Measurements from ENCODE around the gene CEND1. TPM values are rescaled to one million over a fixed set of nuclear protein-coding genes. Genes with fewer than 3 reads are reported as not detected.

The CEND1 gene
- total RNA-seq, 4 donors from 2014 or later, result 0.44 to 0.45 TPM; not detected in 2

- WGBS, 2 donors, result 93 to 100% methylated on average over 1 to 24 of the region's 32 CpGs
- peaks cover 0 to under 1% of the 10 kb centered on the region in 2 donors for H3K4me1 ChIP-seq
- intact Hi-C loops (cut with DNase I), result no loop called here
- H3K4me3 ChIP-seq (replicated peaks in 1 of 3), result no peak overlapping the region
- no peak for TF ChIP-seq POLR2A (IDR thresholded peaks at IDR 0.05)
- no peak for TF ChIP-seq CTCF (IDR thresholded peaks at IDR 0.05)
- no peak for DNase-seq
- no peaks in the 10 kb centered on the region for H3K27me3 ChIP-seq
- H3K36me3 ChIP-seq, result peaks cover 17 to 19% of the 10 kb centered on the region in 2 donors
- H3K27ac ChIP-seq, result no peak overlapping the region
- H3K9me3 ChIP-seq, result no peaks in the 10 kb centered on the region
Measured at GRCh38 chr11:770642-771616, 19.0 kb downstream of the CEND1 start.

GRCh38 chr11:769887-770641 lies 19.8 kb downstream of the CEND1 start:
- Histone ChIP-seq H3K27ac (no peak overlapping the region), H3K27me3 (no peaks in the 10 kb centered on the region), H3K9me3 (no peaks in the 10 kb centered on the region), H3K4me1 (no peaks in the 10 kb centered on the region), H3K36me3 (peaks cover 17 to 27% of the 10 kb centered on the region in 2 donors), H3K4me3 (replicated peaks in 1 of 3) (no peak overlapping the region)
- TF ChIP-seq CTCF (IDR thresholded peaks at IDR 0.05) (no peak), POLR2A (IDR thresholded peaks at IDR 0.05) (no peak)
- intact Hi-C loops (cut with DNase I), result no loop called here
- 85 to 94% methylated on average over 18 of the region's 23 CpGs for WGBS, 2 donors
- DNase-seq, result no peak

GRCh38 chr11:767238-767637 lies 22.7 kb downstream of the CEND1 start:
- Histone ChIP-seq H3K27ac (no peak overlapping the region), H3K9me3 (no peaks in the 10 kb centered on the region), H3K36me3 (peaks cover 37 to 52% of the 10 kb centered on the region in 2 donors), H3K4me3 (replicated peaks in 1 of 3) (no peak overlapping the region), H3K4me1 (no peaks in the 10 kb centered on the region), H3K27me3 (no peaks in the 10 kb centered on the region)
- no peak for DNase-seq
- 96% methylated on average over 8 to 10 of the region's 11 CpGs for WGBS, 2 donors
- TF ChIP-seq CTCF (IDR thresholded peaks at IDR 0.05) (no peak), POLR2A (IDR thresholded peaks at IDR 0.05) (no peak)
- intact Hi-C loops (cut with DNase I), result no loop called here

- Histone ChIP-seq H3K36me3 (peaks cover 37 to 56% of the 10 kb centered on the region in 2 donors), H3K4me1 (no peaks in the 10 kb centered on the region), H3K27me3 (no peaks in the 10 kb centered on the region), H3K9me3 (no peaks in the 10 kb centered on the region), H3K27ac (no peak overlapping the region), H3K4me3 (replicated peaks in 1 of 3) (no peak overlapping the region)
- intact Hi-C loops (cut with DNase I), result no loop called here
- TF ChIP-seq CTCF (IDR thresholded peaks at IDR 0.05) (no peak), POLR2A (IDR thresholded peaks at IDR 0.05) (no peak)
- DNase-seq, result no peak
- WGBS, 2 donors, result 96 to 97% methylated on average over 2 of the region's 2 CpGs
Measured at GRCh38 chr11:766936-767210, 23.0 kb downstream of the CEND1 start.

All from thyroid gland (tissue), 4 donors.